AG09309 (cell line): ENCODE measurements around the gene TBC1D1.

Source experiments
- DNase-seq: peaks from one replicate; pipeline ENCODE4 v3.0.0-alpha.2; 2010; ENCODE audit warnings: low read depth
- H3K4me3 ChIP-seq: 2 replicates; pipeline ENCODE4 v1.5.1; 2011; ENCODE audit warnings: mild to moderate bottlenecking, low read depth, low read length, moderate library complexity; ENCODE audit not compliant: control insufficient read depth
- CTCF ChIP-seq: IDR thresholded peaks from 2 replicates; pipeline ENCODE4 v1.5.1; 2011; ENCODE audit warnings: mild to moderate bottlenecking, low read depth, low read length, inconsistent platforms; ENCODE audit not compliant: insufficient read depth, control insufficient read depth; ENCODE audit errors: missing control alignments

TBC1D1 gene

GRCh38 chr4:38161208-38162113 is 270.6 kb downstream of the TBC1D1 start:
- DNase-seq: no peak
- no peak for TF ChIP-seq CTCF
- H3K4me3 ChIP-seq: no peak overlapping the region

GRCh38 chr4:38162240-38162784 is 271.4 kb downstream of the TBC1D1 start:
- DNase-seq: no peak
- no peak overlapping the region for H3K4me3 ChIP-seq
- TF ChIP-seq CTCF: no peak

- peak; percentile 56 for DNase-seq
- no peak overlapping the region for H3K4me3 ChIP-seq
- no peak for TF ChIP-seq CTCF
These were observed 272.5 kb downstream of the TBC1D1 start for GRCh38 chr4:38163216-38164006.

GRCh38 chr4:38164346-38164745 is 273.5 kb downstream of the TBC1D1 start:
- no peak overlapping the region for H3K4me3 ChIP-seq
- no peak for DNase-seq
- no peak for TF ChIP-seq CTCF

- no peak for TF ChIP-seq CTCF
- DNase-seq: no peak
- no peak overlapping the region for H3K4me3 ChIP-seq
These were observed 275.2 kb downstream of the TBC1D1 start for GRCh38 chr4:38166082-38166481.

- H3K4me3 ChIP-seq: no peak overlapping the region
- DNase-seq: no peak
- TF ChIP-seq CTCF: no peak
These were observed 275.9 kb downstream of the TBC1D1 start for GRCh38 chr4:38166768-38167167.
